SIG-M5 treated with dmso at 0.1 percent for 504 hours (cell line): Measurements from ENCODE around the gene RABGAP1L.
A peak's percentile ranks its signal among the peaks of the same experiment; 100 is the strongest.
"Not testable (repeated sequence)": the region's sequence is repeated elsewhere in the genome, so short reads cannot be mapped to it uniquely, and the experiment has no call there.

Experiments
- DNase-seq: peaks from one replicate; lab custom pipeline; 2025; ENCODE audit not compliant: unreplicated experiment; lab: John Stamatoyannopoulos, UW

Gene RABGAP1L

GRCh38 chr1:175005085-175005783 lies 845.9 kb downstream of the RABGAP1L start:
- DNase-seq, result no peak

GRCh38 chr1:175009532-175009931 lies 850.2 kb downstream of the RABGAP1L start:
- no peak for DNase-seq

- DNase-seq, result no peak
Observed at GRCh38 chr1:175013445-175013844, 854.1 kb downstream of the RABGAP1L start.

GRCh38 chr1:175015243-175015642 lies 855.9 kb downstream of the RABGAP1L start:
- DNase-seq, result no peak

- no peak for DNase-seq
Observed at GRCh38 chr1:175019524-175019923, 860.2 kb downstream of the RABGAP1L start.

DNA sequence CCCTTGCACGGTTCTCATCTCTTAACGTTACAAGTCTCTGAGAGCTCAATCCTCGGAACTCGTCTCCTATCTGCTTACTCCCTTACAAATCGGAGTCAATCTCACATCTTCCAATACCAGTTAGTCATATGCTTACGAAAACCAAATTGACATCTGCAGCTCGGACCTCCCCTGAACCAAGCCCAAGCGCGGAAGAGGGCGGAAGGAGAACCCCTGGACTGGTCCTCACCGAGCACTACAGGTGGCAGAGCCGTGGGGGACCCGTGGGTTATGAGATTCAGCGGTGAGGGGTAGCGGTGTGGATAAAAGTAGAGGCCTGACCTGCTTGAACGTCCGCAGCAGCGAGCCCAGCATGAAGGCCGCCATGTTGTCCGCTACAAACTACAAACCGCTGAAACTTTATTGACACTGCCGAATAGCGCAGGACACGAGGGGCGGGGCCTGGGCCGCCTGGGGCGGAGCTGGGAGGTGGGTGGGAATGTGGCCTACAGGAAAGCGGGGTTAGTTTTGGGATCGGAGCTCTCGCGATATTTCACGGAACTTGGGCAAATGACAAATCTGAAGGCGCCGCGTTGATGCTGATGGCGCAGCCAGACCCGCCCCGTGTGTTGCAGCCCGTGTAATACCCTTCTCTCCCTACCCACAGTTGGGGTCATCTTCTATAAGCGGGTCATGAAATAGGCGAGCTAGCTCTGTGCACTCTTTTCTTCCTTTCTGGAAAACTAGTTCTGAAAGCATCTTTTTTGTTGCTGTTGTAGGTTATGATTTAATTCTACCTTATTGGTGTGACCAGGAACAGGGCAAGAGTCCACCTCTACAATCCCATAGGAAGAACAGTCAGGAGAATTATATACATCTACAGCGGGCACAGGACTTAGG lies 864.0 kb downstream of the RABGAP1L start, which contains the start of gene MRPS14:
MRPS14 (minus strand) TSS at position 383 of the 879 bp plus-strand sequence; CDS start at position 366, 17 bp downstream.
- peak; percentile 98 for DNase-seq

GRCh38 chr1:175023922-175024242 lies 864.6 kb downstream of the RABGAP1L start:
- DNase-seq, result not testable (repeated sequence)

- no peak for DNase-seq
Observed at GRCh38 chr1:175024773-175025172, 865.5 kb downstream of the RABGAP1L start.

GRCh38 chr1:175033953-175034352 lies 874.6 kb downstream of the RABGAP1L start:
- no peak for DNase-seq

GRCh38 chr1:175034775-175035174 lies 875.5 kb downstream of the RABGAP1L start:
- no peak for DNase-seq

DNA sequence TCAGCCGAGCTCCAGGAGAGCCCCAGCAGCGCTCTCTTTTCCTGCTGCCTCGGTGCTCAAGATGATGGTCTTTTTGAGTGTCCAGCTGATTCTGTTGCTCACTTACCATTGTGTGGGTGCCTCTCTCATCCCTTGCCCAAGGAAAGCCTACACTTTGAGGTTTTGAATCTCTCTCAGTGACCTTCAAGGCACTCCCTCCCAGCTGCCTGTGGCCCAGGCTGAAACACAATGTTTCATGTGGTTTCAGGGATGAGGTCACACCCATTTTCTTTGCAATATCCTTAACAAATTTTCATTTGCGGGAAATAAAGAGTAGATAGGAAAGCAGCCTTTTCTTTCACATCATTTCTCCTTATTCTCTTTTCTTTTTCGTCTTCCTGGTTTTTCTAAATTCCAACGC lies 876.5 kb downstream of the RABGAP1L start:
- no peak for DNase-seq

GRCh38 chr1:175036476-175036875 lies 877.2 kb downstream of the RABGAP1L start:
- DNase-seq, result no peak

- no peak for DNase-seq
Observed at GRCh38 chr1:175037416-175037815, 878.1 kb downstream of the RABGAP1L start.

DNA sequence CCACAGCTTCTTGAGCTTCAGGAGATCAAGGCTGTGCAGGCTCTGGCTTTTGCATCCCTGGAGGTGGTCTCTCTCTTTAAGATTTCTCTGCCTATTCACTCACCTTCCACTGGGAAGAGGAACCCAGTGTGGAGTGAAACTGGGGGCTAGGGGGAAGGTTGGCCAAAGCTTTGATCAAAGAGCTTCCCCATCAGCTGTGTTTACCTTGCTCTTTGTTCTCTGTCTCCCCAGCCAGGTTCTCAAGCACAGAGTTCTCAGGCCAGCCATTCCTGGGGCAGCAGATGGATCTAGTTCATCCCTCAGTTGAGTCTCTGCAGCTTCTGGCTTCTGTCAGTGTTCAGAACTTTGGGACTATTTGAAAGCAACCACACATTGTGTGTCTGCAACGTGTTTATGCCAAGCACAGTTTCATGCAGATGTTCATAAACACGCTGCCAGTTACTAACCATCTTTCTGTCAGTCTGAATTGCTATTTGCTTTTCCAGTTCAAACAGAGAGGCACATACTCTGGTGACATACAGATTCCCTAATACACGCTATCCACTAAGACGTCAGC lies 881.1 kb downstream of the RABGAP1L start:
- no peak for DNase-seq

- no peak for DNase-seq
Observed at GRCh38 chr1:175042650-175043049, 883.3 kb downstream of the RABGAP1L start.

DNA sequence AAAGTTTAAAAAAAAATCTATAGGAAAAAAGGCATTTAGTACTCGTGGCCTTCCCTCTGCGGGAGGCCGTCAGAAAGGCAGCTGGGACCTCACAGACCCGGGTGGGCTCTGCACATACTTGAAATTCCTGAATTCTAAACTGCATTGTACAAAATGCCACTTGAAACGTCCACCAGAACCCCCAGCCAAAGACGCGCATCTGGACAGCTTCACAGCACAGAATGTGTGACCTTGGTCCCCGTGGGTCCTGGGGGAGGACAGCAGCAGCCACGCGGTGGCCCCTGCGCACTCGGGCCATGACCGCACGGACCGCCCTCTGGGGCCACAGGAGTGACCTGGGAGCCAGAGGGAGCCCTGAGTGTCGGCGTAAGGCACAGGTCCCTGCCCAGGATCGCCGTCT lies 884.5 kb downstream of the RABGAP1L start:
- no peak for DNase-seq

DNA sequence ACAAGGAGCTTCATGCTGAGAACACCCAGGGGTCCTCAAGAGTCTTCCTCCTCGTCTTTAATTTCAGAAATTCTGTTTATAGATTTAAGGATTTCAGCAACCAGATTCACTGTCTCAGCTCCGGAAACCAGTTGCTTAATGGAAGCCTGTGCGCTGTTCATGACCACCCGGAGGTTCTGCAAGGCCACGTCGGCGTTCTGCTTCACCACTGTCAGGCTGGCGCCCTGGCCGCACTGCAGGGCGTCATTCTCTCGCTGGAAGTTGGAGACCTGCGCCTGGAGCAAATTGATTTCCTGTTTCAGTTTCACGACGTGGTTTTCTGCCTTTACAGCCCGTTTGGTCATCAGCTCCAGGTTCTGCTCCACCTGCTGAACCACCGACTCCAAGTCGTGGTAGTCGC lies 885.3 kb downstream of the RABGAP1L start:
- not testable (repeated sequence) for DNase-seq
